SK-N-SH (cell line): ENCODE measurements around the gene SNRNP200.

Source experiments
- EZH2phosphoT487 ChIP-seq: fragments of 200-600 bp; sonication (generic); IDR thresholded peaks from 2 replicates; pipeline ENCODE4 v1.6.1; 2017; ENCODE audit warnings: low read depth, mixed run types, mild to moderate bottlenecking, antibody characterized with exemption, moderate library complexity, borderline replicate concordance
- MAX ChIP-seq: IDR thresholded peaks from 2 replicates; pipeline ENCODE4 v1.4.0; 2012; ENCODE audit warnings: low read depth
- NFIC ChIP-seq: IDR thresholded peaks from 2 replicates; pipeline ENCODE4 v1.4.0; 2012; ENCODE audit warnings: borderline replicate concordance
- POLR2AphosphoS5 ChIP-seq: IDR thresholded peaks from 2 replicates; pipeline ENCODE4 v1.6.1; 2012; ENCODE audit warnings: low read depth, low read length
- RAD21 ChIP-seq: IDR thresholded peaks from 2 replicates; pipeline ENCODE4 v1.6.1; 2012; ENCODE audit warnings: mild to moderate bottlenecking, low read length
- RFX5 ChIP-seq: IDR thresholded peaks from 2 replicates; pipeline ENCODE4 v1.6.1; 2012; ENCODE audit warnings: mild to moderate bottlenecking, improper control_type of control experiment, low read length
- SIN3A ChIP-seq: IDR thresholded peaks from 2 replicates; pipeline ENCODE4 v1.6.1; 2012; ENCODE audit warnings: low read depth, mild to moderate bottlenecking, low read length, moderate library complexity, borderline replicate concordance
- TCF12 ChIP-seq: IDR thresholded peaks from 2 replicates; pipeline ENCODE4 v1.4.0; 2012
- YY1 ChIP-seq: IDR thresholded peaks from 2 replicates; pipeline ENCODE4 v1.4.0; 2012; ENCODE audit warnings: low read depth, mild to moderate bottlenecking
- TF ChIP-seq, protein P1 (sequence below): fragments of 200-600 bp; sonication (generic); IDR thresholded peaks from 2 replicates; pipeline ENCODE4 v1.6.1; 2017; ENCODE audit warnings: antibody characterized with exemption, mild to moderate bottlenecking, moderate library complexity

DNA sequence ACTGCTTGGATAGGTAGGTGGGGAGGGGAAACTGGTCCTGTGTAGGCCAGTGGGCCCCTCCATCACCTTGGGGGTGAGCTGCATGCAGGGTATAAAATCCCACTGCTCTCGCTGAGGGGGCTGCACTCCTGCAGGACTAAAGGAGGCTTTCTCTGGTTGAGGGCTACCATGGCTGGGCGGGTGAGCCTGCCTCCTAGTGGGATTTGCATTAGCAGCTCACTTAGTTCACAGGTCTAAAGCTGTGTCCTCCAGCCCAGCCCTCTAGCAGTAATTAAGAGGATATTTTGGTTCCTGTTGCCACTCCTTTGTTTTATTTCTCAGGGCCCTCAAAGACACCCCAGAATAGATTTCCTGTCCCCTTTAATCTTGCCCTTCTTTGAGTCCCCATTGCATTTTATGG lies 64.1 kb downstream of the SNRNP200 start:
- no peak for TF ChIP-seq SIN3A
- no peak for TF ChIP-seq MAX
- TF ChIP-seq RFX5, result no peak
- TF ChIP-seq, protein P1, sequence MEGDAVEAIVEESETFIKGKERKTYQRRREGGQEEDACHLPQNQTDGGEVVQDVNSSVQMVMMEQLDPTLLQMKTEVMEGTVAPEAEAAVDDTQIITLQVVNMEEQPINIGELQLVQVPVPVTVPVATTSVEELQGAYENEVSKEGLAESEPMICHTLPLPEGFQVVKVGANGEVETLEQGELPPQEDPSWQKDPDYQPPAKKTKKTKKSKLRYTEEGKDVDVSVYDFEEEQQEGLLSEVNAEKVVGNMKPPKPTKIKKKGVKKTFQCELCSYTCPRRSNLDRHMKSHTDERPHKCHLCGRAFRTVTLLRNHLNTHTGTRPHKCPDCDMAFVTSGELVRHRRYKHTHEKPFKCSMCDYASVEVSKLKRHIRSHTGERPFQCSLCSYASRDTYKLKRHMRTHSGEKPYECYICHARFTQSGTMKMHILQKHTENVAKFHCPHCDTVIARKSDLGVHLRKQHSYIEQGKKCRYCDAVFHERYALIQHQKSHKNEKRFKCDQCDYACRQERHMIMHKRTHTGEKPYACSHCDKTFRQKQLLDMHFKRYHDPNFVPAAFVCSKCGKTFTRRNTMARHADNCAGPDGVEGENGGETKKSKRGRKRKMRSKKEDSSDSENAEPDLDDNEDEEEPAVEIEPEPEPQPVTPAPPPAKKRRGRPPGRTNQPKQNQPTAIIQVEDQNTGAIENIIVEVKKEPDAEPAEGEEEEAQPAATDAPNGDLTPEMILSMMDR, result no peak
- no peak for TF ChIP-seq POLR2AphosphoS5
- TF ChIP-seq EZH2phosphoT487, result no peak
- TF ChIP-seq YY1, result no peak
- TF ChIP-seq TCF12, result no peak
- no peak for TF ChIP-seq RAD21
- TF ChIP-seq NFIC, result no peak
